ES-I3 (cell line): Measurements from ENCODE around the gene ADGRL4.
A peak's percentile ranks its signal among the peaks of the same experiment; 100 is the strongest.

Source experiments
- H3K36me3 ChIP-seq: 2 replicates; pipeline ENCODE4 v1.6.1; 2013; ENCODE audit warnings: mild to moderate bottlenecking, low read length, control low read depth, moderate library complexity; ENCODE audit not compliant: insufficient read depth
- H3K4me1 ChIP-seq: 2 replicates; pipeline ENCODE4 v1.6.1; 2013; ENCODE audit warnings: mild to moderate bottlenecking, control low read depth, low read length; ENCODE audit not compliant: insufficient read depth
- H3K9ac ChIP-seq: 2 replicates; pipeline ENCODE4 v1.6.1; 2013; ENCODE audit warnings: low read depth, mild to moderate bottlenecking, low read length, moderate library complexity
- H3K9me3 ChIP-seq: 2 replicates; pipeline ENCODE4 v1.6.1; 2013; ENCODE audit warnings: mild to moderate bottlenecking, low read length, moderate library complexity; ENCODE audit not compliant: control insufficient read depth, insufficient read depth

Gene ADGRL4

GRCh38 chr1:79006564-79006963 lies at the start of gene ADGRL4:
Gene ADGRL4 (minus strand): TSS chr1:79006730. CDS start chr1:79006654, 76 bp downstream.
- Histone ChIP-seq H3K9ac (peak within 1 kb of the TSS; percentile 73), H3K4me1 (no peaks in the 10 kb centered on the region)

DNA sequence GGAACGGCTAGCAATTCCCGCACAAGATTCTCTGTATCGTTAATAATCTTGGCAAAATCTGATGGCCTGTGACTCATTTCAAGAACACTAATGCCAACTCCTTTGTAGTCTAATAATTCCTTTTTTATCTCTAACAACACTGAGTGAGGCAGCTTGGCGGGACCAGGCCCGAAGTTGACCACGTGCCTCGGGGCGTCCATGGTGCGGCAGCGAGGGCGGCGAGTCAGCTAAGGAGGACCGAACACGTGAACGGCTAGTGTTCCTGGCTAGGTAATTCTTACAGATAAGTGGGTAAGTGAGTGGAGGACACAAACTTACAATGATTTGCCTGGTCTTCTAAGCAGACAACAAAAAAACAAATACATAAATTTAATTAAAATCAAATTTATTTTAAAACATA lies 49.3 kb upstream of the ADGRL4 start:
- Histone ChIP-seq H3K9me3 (no peaks in the 10 kb centered on the region), H3K9ac (no peak overlapping the region), H3K36me3 (no peaks in the 10 kb centered on the region), H3K4me1 (no peaks in the 10 kb centered on the region)

More at GRCh38 chr1:79006564-79006963, at the start of gene ADGRL4:
- Histone ChIP-seq H3K36me3 (no peaks in the 10 kb centered on the region), H3K9me3 (no peaks in the 10 kb centered on the region)

DNA sequence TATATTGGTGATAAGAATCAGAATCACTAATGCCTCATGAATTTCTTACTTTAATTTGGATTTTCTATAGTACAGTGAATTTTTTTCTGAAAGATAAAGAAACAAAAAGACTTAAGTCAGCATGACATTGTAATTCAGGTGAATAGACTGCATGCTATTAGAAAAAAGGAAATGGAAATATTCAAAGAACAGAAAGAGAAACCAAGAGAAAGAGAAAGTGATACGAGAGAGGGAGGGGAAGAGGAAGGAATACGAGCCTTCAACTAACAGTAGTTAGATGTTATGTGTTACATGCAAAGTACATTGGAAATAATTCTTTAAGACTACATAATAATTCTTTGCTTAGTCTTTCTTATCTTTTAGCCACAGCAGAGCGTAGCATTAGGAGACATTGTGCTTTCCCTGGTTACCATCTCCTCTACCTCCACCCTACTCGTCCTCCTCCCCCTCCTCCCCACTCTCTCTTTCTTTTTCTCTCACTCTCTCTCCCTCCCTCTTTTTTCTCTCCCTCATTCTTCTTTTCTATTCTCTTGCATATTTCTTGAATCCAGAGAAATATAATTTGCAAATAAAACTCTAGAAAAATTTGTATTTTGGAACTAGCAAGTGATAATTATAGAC lies 46.4 kb upstream of the ADGRL4 start:
- H3K36me3 ChIP-seq = no peaks in the 10 kb centered on the region
- H3K9me3 ChIP-seq = no peaks in the 10 kb centered on the region
- no peak overlapping the region for H3K9ac ChIP-seq
- H3K4me1 ChIP-seq = no peaks in the 10 kb centered on the region

GRCh38 chr1:79044974-79045650 lies 38.6 kb upstream of the ADGRL4 start:
- Histone ChIP-seq H3K36me3 (no peaks in the 10 kb centered on the region), H3K9ac (no peak overlapping the region), H3K9me3 (no peaks in the 10 kb centered on the region), H3K4me1 (peaks cover 14% of the 10 kb centered on the region; the same call in 1 of the 2 replicates)

DNA sequence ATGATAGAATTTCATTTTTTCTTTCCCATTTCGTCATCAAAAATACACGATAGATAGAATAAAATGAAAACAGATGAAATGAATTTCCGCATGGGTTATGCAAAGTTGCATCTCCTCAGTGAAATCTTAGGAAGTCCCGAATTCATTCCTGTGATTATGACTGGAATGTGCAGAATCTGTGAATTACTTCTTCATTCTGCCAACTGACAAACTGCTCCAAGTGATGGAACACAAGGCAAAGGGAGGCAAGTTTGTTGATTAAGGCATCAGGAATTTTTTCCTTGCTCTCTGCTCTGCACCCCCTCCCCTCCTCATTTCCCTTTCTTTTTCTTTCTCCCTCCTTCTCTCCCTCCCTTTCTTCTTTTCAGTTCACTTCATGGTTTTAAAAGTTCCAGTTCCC lies 37.0 kb upstream of the ADGRL4 start:
- H3K9me3 ChIP-seq = no peaks in the 10 kb centered on the region
- H3K36me3 ChIP-seq = no peaks in the 10 kb centered on the region
- H3K4me1 ChIP-seq = peaks cover 14% of the 10 kb centered on the region; the same call in 1 of the 2 replicates
- no peak overlapping the region for H3K9ac ChIP-seq

GRCh38 chr1:79042539-79042938 lies 36.0 kb upstream of the ADGRL4 start:
- Histone ChIP-seq H3K4me1 (peaks cover 14% of the 10 kb centered on the region; the same call in 1 of the 2 replicates), H3K36me3 (no peaks in the 10 kb centered on the region), H3K9ac (no peak overlapping the region), H3K9me3 (peaks cover 4% of the 10 kb centered on the region; the same call in 1 of the 2 replicates)

- Histone ChIP-seq H3K9ac (no peak overlapping the region), H3K9me3 (peaks cover 7% of the 10 kb centered on the region; the same call in 1 of the 2 replicates), H3K36me3 (no peaks in the 10 kb centered on the region), H3K4me1 (peaks cover 14% of the 10 kb centered on the region; the same call in 1 of the 2 replicates)
These were observed 35.6 kb upstream of the ADGRL4 start for GRCh38 chr1:79042117-79042516.

GRCh38 chr1:79041666-79042065 lies 35.1 kb upstream of the ADGRL4 start:
- peaks cover 14% of the 10 kb centered on the region; the same call in 1 of the 2 replicates for H3K4me1 ChIP-seq
- peaks cover 7% of the 10 kb centered on the region; the same call in 1 of the 2 replicates for H3K9me3 ChIP-seq
- no peak overlapping the region for H3K9ac ChIP-seq
- no peaks in the 10 kb centered on the region for H3K36me3 ChIP-seq

DNA sequence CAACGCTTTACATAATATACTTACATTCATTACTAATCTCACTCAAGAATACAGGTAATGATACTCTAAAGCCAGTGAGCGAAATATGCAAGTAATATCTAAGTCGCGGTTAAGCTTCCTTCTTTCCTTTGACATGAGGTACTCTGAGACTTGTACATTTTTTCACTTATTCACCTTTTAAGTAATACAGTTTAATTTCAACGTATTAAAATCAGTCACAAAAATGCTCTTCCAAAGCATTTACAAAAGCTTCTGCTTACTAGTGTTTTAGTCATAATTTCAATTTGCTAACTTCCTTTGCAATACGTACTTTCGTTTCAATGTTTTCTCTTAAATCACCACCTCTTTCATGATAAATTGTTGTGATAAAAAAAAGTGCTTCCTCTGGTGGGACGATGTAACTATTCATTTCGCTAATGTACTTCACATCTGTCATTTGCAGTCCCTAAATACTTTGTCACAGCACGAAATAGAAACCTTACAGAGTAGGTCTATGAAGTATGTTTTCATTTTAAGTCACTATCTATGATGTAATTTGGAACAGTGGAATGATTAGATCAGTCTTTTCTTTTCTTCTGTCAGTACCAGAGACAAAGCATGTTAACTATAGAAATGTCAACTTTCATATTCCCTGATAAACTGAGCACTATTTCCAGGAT lies 34.0 kb upstream of the ADGRL4 start:
- H3K4me1 ChIP-seq = peaks cover 14% of the 10 kb centered on the region; the same call in 1 of the 2 replicates
- H3K9me3 ChIP-seq = peaks cover 7% of the 10 kb centered on the region; the same call in 1 of the 2 replicates
- no peak overlapping the region for H3K9ac ChIP-seq
- no peaks in the 10 kb centered on the region for H3K36me3 ChIP-seq

GRCh38 chr1:79037085-79037484 lies 30.6 kb upstream of the ADGRL4 start:
- no peaks in the 10 kb centered on the region for H3K36me3 ChIP-seq
- H3K9ac ChIP-seq = no peak overlapping the region
- H3K9me3 ChIP-seq = peaks cover 7% of the 10 kb centered on the region; the same call in 1 of the 2 replicates
- no peaks in the 10 kb centered on the region for H3K4me1 ChIP-seq

DNA sequence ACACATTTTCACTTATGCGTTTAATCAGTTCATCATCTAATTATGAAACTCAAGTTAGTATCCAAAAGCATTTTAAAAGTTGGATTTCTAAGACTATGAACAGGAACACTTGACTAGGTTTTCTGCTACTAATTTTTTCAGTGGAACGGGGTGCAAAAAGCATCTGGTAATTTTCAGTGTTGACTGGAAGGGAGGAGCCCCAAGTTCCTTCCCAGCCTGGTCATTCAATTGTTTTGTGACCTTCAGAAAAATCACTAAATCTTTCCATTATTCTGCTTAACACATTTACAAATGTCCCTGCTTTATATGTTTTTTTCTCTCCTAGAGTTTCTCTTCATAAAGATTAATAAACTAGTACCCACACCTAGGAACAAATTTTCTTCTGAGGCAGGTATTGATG lies 6.0 kb upstream of the ADGRL4 start:
- H3K36me3 ChIP-seq = no peaks in the 10 kb centered on the region
- no peaks in the 10 kb centered on the region for H3K9me3 ChIP-seq
- H3K9ac ChIP-seq = no peak overlapping the region
- H3K4me1 ChIP-seq = no peaks in the 10 kb centered on the region

DNA sequence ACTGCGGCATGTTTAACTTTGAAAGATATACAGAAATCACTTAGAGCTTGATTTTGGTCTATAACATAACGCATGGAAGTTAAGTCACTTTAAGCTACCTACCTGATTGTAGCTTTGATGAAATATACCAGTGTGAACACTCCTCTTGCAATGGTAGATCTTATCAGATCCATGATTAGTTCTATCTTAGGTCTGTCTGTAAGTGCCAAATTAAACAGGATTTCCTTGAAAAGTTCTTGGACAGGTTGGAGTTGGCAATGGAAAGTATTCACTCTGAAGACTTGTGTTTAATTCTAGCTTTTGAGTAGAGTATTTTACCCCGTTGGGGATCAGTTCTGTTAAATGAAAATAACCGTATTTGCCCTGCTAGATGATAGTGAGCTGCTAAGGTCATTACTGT lies 4.1 kb upstream of the ADGRL4 start:
- Histone ChIP-seq H3K36me3 (no peaks in the 10 kb centered on the region), H3K4me1 (no peaks in the 10 kb centered on the region), H3K9me3 (no peaks in the 10 kb centered on the region), H3K9ac (no peak overlapping the region)

- Histone ChIP-seq H3K9ac (peak overlapping the region; percentile 73), H3K4me1 (no peaks in the 10 kb centered on the region), H3K9me3 (no peaks in the 10 kb centered on the region), H3K36me3 (no peaks in the 10 kb centered on the region)
These were observed 585 bp downstream of the ADGRL4 start for GRCh38 chr1:79005945-79006344.

DNA sequence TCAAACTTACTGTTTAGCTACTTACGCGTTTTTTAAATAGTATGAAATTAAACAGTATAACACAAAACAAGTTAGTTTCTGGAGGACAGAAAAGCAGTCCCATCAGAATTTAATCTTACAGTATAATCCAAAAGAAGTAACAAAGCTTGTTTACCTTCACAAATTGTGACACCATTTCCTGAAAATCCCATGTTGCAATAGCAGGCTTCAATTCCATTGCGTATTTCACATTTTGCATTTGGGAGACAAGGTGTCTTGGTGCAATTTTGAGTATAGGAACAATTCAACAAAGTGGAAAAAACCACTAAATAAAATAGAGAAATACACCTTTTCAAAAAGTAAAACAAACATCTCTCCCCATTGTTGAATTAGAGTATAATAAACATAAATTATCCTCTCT lies 1.6 kb downstream of the ADGRL4 start:
- no peaks in the 10 kb centered on the region for H3K36me3 ChIP-seq
- H3K9me3 ChIP-seq = no peaks in the 10 kb centered on the region
- no peaks in the 10 kb centered on the region for H3K4me1 ChIP-seq
- no peak overlapping the region for H3K9ac ChIP-seq
